Right lung (tissue), 5 donors: Measurements from ENCODE around the gene BRD1. TPM values are rescaled to one million over a fixed set of nuclear protein-coding genes. Genes with fewer than 3 reads are reported as not detected.
"Not testable (repeated sequence)": the region's sequence is repeated elsewhere in the genome, so short reads cannot be mapped to it uniquely, and the experiment has no call there.

Source experiments
- DNase-seq, 2 donors: peaks; one replicate each; pipeline ENCODE4 v3.0.0-alpha.2; 2013
- polyA plus RNA-seq, 5 donors: library from polyadenylated mRNA; unstranded; fragments of 120-200 nt; gene quantifications; one replicate each; pipeline versions ENCODE4 v1.2.1 to v1.2.3, GENCODE V29; 2013; ENCODE audit warnings: inconsistent platforms in 1 of 5, low replicate concordance in 1 of 5; ENCODE audit not compliant: insufficient read length in 5 of 5, insufficient read depth in 1 of 5

The BRD1 gene
- polyA plus RNA-seq, 5 donors: 31.2 to 41.2 (median 35.3) TPM

DNA sequence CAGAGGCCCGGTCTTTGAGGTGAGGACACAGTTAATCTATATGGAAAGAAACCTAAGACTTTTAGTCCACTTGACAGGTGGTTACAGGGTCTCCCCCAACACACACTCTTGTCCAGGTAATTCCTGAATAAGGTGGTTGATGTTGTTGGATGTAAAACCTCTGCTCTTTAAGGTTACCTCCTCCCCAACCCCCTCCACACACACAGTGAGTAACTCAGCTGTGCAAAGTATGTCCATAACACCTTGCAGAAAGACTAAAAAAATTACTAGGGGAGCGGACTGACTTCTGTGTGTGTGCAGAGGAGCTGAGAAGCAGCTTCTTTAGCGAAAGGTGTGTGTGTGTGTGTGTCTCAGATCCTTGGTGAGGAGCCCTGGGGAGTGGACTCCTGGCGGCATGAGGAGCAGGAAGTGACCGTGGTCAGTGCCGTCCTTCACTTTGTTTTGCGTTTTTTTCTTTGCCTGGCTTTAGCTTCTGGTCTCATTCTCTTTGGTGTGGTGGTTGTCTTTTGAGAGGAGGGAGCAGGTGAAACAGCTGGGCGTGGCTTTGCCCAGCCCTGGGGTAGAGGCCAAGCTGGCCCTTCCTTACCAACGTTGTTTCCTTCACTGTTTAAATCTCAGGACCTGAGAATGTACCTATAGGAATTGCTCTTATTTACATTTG is 27.7 kb upstream of the BRD1 start:
- DNase-seq: no peak

GRCh38 chr22:49853981-49854831 is 26.5 kb upstream of the BRD1 start:
- DNase-seq: peak in 1 of 2 donors; percentile 36

DNA sequence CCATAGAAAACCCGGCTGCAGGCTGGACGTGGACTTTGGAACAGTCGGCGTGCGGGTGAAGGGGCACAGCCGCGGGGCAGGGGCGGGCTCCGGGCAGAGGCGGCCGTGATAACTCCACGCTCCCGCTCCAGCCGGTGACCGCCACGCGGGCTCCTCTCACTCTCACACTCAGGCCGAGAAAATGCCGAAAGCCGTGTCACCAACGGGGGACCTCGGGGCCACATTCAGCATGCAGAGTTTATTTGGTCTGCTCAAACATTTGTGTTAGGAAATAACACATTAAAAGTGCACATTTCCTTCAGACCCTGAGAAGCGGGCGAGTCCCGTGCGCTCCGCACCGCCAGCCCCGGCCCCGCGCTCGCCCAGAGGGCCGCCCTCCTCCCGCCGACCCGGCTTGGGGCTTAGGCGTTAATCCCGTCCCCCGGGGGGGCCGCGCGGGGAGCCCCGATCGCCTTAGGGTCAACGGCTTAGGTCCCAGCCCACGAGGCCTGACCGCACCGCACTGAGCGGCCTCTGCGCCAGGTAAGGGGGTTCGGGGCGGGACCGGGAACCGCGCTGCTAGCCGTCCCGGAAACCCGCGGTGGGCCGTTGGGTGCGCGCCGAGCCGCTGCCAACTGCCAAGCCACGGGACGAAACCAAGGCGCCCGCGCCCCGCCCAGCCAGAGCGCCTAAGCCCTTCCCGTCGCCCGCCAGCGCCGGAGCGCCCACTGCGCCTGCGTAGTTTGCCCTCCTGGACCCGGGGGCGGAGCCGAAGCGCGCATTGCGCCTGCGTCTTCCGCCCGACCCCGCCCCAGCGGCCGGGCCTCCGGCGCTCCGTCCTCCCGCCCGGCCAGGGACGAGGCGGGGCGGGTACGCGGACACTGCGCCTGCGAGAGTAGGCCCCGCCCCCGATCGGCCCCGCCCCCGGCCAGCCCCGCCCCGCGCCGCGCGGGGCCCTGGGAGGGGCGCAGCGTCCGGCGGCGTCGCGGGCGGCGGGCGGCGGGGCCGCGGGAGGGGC is 25.5 kb upstream of the BRD1 start, which contains the start of gene ZBED4:
Gene ZBED4 (plus strand): TSS at position 947 of the 997 bp plus-strand sequence. CDS start 29,819 bp downstream, outside the sequence.
- peak; percentile 99 for DNase-seq

GRCh38 chr22:49852568-49852897 is 24.9 kb upstream of the BRD1 start:
- not testable (repeated sequence) for DNase-seq

DNA sequence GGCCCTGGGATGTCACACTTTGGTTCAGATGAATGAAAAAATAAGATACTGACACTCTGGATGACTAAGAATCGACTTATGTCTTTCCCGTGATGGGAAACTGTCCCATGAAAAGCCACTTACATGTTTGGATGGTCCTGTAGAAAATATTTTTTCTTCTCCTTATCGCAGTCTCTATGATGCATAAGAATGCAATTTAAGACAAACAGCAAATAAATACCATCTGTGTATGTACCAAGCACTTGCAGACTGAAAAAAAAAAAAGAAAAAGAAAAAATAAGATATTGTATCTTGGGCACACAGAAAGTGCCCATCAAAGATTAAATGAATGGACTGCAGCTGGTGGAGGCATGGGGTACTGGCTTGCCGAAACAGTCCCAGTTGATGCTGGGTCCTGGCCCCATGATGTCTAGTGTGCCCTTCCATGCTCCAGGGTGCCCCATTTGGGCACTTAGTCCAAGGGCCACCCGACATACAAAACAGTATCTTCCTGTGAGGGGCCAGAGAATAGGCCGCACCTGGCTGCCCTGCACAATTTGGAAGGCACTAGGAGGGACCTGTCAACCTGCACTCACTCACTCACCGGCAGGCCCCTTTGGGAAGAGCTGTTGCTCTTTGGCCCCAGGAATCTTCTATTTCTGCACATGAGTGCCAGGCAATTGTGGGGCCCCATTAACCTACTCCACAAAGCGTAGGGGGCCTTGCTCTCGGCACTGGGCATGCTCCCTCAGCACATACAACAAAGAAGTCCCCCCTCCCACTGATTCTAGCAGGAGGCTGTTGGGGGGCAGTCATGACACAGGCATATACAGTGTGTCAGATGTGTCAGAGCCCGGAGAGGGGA is 23.5 kb upstream of the BRD1 start:
- DNase-seq: no peak

DNA sequence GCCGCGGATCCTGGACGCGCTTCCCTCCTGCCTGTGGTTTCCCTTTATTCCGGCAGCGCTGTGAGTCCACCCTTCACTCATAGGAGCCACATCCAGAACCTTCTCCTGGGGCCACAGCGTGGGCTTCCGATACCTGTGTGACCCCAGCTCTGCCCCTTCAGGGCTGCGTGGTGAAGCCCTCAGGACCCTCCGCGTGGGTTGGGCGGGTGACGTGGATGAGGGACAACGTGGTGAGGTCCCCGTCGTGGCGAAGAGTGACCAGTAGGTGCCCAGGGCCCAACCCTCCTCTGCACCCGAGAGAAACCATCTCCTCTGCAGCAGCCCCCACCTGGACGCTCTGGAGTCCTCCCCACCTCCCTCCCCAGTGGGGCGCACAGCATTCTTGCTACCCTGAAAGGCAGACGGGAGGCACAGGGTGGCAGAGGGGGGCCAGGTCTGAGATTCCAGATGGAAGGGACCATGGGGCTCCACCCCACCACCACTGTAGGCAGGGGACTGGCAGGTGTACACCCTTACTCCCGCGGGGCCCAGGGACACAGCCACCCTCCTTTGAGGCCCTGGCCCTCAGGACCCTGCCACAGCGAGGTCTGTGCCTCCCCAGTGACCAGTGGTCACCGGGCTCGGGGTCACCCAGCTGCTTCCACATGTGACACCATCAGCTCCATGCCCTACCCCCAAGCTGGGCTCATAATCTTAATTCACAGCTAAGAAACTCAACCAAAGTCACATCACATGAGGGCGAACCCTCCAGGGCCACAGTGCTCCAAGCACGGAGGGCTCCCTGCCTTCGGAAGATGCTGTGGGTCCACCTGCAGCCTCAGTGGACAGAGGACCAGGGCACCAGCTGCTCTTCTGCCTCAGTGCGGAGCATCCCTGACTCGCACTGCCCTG is 22.6 kb upstream of the BRD1 start:
- DNase-seq: no peak

DNA sequence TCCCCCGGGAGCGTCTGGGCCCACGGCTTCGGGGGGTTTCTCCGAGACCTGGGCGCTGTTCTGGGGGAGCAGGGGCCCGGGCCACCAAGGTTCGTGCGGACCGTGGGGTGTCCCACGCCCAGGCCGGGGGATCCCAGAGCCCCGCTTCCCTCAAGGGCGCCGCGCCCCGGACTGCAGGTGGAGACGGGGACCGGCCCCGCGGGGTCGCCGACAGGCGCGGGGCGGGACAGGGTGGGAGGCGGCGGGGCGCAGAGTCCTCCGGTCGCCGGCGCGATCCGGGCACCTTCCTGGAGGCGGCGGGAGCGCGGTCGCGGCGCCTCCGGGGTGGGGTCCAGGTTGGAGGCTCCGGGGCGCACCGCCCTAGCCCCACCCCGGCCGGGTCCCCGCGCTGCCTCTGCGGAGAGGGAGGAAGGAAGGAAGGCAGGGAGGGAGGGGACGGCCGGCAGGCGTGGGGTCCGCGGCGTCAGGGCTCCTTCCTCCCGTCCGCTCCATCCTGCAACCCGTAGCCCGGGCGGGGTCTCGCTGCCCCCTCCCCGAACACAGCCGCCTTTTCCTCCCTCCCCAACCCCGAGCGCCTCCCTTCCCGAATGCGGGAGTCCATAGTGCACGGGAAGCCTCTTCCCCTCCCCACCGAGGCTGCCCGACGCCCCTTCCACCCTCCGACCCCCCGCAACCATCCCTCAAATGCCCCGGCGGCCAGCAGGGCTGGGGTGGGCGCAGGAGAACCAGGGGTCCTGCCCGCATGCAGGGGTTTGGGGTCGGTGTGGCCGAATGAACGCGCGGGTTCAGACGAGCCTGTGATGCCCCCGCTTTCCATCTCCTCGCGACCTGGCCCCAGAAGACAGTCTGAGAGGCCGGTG is 21.7 kb upstream of the BRD1 start:
- no peak for DNase-seq

- DNase-seq: no peak
These were observed 21.1 kb upstream of the BRD1 start for GRCh38 chr22:49848690-49849160.

DNA sequence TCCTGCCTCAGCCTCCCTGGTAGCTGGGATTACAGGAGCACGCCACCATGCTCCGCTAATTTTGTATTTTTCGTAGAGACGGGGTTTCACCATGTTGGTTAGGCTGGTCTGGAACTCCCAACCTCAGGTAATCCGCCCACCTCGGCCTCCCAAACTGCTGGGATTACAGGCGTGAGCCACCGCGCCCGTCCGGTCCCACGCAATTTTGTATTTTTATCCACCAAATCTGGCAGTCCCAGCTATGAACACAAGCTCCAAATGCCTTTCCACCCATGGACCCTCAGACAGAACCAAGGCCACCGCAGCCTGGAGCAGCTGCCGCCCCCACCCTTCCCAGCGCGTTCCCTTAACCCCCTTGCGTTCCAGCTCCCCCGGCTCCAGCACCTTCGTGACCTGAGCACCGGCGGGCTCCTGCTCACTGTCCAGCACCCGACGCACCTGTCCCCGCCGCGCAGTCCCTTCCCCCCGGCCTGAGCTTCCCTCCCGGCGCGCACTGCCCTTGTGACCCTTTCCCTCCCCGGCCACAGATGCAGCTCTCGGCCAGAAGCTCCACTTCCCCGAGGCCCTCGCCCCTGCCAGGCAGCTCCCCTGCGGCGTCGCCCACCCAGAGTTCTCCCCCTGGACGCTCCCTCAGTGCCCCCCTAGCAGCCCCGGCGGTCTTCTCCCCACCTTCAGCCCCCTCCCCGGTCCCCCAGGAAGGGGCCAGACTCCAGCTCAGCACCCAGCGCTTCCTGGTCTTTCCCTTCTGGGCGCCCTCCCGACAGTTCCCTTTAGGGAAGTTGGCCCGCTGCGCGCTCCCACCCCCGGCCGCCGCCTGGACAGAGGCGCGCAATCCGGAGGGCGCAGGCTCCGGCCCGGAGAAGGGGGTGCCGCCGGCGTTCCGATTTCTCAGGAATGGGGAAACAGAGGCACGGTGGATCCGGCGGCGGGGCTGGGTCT is 20.3 kb upstream of the BRD1 start:
- DNase-seq: no peak

- DNase-seq: no peak
These were observed 18.2 kb upstream of the BRD1 start for GRCh38 chr22:49845666-49846459.

- DNase-seq: no peak
These were observed 17.6 kb upstream of the BRD1 start for GRCh38 chr22:49845241-49845640.

GRCh38 chr22:49838771-49839717 is 11.4 kb upstream of the BRD1 start:
- DNase-seq: no peak

GRCh38 chr22:49833340-49834007 is 5.8 kb upstream of the BRD1 start:
- no peak for DNase-seq

DNA sequence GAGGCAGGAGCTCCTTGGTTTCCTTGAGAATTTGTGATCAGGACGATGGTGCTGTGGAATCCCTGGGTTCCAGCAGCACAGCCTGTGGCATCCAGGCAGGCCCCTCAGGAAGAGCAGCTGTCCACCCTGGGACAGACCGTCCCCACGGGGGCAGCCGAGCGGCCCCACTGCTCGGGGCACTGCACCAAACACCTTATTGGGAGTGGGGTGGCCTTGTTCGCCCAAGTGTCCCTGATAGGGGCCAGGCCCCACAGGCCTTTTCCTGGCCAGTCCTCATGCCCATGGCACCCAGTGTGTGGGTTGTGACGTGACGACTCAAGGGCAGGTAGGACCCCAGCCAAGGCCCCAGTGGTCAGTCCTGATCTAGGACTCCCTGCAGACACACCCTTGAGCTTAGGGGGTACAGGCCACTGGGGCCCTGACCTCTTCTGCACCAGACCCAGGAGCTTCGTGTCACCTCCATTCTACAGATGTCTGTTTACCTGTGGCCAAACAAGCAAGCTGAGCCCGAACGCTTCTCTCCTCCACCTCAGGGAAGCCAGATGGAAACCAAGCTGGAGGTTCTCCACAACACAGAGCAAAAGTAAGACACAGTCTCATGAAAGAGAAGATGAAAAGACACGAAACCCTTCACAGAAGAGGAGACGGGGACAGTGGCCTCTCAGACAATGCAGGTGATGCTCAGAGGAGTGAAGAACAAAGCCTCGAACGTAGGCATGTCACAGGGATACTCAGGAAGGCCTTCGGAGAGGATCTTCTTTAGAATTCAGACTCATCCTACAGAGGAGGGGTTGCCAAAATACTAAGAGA is 1.6 kb upstream of the BRD1 start:
- DNase-seq: no peak
